ELR (cell line): ENCODE results near the gene CETN1.

Experiments
- DNase-seq: peaks from one replicate; pipeline ENCODE4 v3.0.0-alpha.2; 2015; ENCODE audit warnings: low read depth

The CETN1 gene

DNA sequence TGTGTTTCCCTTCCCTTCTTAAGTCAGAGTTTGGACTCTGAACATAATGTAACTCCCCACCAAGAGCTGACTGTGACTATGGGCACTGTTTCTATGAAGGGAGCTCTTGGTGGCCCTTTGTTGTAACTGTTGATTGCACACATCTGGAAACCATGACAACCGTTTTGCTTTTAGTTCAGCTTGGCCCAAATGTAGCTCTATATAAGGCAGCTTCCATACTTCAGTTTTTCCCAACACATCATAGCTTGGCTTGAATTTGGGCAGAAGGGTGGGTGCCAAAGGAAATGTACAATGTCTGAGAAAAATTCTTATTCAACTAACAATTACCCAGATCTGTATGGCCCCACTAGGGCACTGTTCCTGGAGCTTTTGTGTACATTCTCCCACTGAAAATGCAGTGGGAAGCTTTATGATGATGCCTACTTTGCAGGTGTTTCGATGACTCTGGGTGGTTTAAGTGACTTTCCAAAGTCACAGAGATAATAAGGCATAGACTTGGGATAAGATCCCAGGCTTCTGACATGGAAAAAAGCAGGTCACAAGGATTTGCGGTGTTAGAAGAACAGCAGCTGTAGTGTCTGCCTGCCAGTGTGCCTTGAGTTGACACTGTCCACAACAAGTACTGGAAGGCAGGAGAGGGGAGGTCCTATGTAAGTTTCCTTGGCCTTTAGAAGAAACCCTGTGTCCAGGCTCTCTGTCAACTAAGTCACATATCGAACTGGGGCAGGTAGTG, 2.4 kb upstream of the CETN1 start:
- no peak for DNase-seq

DNA sequence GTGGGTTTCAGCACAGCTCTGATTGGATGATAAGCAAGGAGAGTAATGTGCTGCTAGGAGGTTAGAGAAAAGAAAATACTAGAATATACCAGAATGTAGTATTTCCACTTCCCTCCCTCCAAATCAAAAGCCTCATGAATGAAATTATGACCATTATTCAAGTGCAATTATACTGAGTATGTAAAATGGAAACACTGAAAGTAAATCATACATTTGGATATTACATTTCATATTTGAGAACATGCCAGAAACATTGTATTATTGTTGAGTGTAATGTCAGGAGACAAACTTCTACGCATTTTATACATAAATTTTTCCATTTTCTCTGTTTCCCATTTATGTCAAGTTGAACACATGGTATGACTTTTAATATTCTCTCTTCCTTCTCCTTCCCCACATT, 942 bp upstream of the CETN1 start:
- DNase-seq: no peak

DNA sequence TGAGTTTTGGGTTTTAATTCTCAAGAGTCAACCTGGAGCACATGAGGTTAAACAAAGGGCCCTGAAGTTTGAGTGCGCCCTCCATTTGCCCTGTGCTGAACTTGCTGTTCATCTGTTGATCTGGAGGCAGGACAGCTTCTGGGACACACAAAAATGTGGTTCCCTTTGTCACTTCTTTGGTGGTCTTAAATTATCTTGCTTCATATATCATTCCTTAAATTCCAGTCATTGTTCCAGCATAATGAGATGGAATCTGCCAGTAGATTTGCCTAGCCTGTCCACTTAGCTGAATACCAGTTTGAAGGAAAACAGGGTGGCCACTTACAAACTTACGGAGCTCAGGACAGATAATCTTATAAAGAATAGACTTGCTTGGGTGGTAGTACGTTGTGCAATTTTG, 916 bp downstream of the CETN1 start:
- no peak for DNase-seq

- DNase-seq: no peak
Observed at GRCh38 chr18:582465-582864, 2.3 kb downstream of the CETN1 start.

DNA sequence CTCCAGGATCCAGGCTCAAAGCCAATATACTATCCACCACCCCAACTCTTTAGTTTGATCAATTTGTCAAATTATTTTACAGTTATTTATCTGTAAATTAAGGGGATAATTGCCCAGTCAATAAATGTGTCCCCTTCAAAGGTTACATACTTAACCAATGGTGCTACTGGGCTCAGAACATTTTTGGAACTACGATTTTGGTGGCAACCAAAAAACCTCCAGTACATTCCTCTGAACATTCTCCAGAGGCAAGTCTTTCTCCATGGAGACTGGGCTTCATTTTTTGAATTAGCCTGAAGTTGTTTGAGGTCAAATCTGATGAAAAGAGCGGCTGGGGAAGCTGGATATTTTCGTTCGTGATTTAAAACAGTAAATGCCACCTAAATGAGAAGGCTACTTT, 14.9 kb downstream of the CETN1 start:
- no peak for DNase-seq

DNA sequence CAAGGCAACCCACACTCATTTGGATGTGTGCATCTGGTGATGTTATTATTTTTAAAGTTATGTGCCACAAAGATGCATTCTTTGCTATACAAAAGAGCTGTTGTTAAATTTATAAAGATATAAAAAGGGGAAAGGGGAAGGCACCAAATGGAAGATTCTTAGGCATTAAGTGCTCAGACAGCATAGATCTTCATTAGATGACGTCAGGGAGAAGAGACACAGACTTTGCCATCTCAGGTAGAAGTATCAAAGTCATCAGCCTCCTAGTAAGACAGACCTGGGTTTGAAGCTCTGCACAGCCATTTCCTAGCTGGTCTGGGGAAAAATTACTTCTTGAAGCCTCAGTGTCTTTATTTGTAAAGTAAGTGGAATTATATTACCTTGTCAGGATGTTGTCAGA, 15.4 kb downstream of the CETN1 start:
- DNase-seq: no peak

- peak; percentile 34 for DNase-seq
Observed at GRCh38 chr18:596288-596881, 16.2 kb downstream of the CETN1 start.

GRCh38 chr18:598124-598589, 18.0 kb downstream of the CETN1 start:
- peak; percentile 14 for DNase-seq

- DNase-seq: no peak
Observed at GRCh38 chr18:600107-600506, 19.9 kb downstream of the CETN1 start.

- no peak for DNase-seq
Observed at GRCh38 chr18:604771-605170, 24.6 kb downstream of the CETN1 start.

- DNase-seq: no peak
Observed at GRCh38 chr18:607930-608329, 27.8 kb downstream of the CETN1 start.

- DNase-seq: no peak
Observed at GRCh38 chr18:610214-610928, 30.2 kb downstream of the CETN1 start.

DNA sequence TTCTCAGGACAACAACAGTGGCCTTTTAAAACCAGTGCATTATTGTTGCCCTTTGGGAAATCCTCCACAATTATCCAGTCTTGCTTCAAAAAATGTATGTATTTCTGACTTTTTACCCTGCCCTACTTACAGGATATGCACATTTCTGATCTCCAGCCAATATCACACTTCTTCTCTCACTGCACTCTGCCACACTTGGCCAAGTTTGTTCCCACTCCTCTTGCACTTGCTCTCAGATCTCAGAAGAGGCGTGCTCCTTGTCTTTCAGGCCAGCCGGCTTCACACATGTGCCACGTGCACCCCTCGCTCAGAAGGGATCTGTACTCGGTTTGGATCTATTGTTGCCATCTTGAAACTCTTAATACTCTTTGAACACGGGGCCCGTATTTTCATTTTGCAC, 32.0 kb downstream of the CETN1 start:
- no peak for DNase-seq

DNA sequence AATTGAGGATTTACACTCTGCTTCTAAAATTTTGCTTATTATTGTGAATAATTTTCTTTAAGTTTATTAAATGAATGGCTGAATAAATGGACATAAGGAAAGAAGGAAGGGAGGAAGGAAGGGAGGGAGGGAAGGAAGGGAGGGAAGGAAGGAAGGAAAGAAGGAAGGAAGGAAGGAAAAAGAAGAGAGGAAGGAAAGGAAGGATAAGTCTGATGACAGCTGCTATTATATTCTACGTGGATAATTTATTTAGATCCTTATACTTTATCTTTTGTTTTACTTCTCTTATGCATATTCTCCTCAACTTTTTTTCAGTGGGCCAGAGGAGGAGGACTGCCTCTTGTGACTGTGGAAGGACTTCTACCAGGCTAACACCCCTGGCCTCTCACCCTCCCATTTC, 34.0 kb downstream of the CETN1 start:
- DNase-seq: no peak

- no peak for DNase-seq
Observed at GRCh38 chr18:615092-615521, 34.9 kb downstream of the CETN1 start.

DNA sequence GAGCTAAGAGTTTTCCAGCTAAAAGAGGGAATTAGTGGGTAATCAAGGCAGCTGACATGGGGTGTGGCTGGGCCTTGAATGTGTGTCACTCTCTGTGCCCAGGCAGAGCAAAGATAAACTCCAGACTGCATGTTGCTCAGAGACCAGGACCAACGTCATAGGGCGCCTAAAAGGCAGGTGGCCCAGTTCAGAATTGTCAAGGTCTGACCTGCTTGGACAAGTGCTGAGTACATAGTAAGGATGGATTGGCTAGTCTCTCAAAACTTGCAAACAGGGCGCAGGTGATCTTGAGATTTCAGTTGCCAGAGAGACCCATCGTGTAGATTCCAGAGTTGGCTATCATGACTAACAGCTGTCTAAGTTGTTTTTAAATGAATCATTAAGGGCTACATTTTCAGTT, 35.6 kb downstream of the CETN1 start:
- peak; percentile 41 for DNase-seq

DNA sequence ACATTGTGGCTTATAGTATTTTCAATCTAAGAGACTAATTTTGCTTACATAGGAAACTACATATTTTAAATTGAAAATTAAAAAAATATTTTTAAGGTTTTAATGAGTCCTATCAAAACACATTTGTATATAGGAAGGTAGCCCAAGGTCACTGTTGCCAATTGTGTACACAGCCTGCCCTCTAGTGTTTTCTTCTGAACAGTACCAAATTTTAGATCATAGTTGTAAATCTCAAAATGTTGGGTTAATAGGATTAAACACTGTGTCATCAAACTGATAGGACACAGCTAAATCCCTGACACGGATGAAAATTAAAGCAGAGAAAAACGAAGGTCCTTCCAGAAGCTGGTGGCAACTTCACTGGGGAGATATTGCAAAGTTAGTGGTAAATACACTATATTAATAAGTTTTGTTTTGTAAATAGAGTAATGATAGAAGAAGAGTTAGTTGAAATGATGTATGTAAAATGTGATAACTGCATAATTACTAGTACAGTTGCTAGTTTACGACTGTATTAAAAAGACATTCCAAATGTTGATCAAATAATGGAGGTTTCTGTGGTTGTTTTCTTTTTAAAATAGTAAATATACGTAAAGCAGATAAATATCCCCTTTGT, 36.3 kb downstream of the CETN1 start:
- peak; percentile 77 for DNase-seq

DNA sequence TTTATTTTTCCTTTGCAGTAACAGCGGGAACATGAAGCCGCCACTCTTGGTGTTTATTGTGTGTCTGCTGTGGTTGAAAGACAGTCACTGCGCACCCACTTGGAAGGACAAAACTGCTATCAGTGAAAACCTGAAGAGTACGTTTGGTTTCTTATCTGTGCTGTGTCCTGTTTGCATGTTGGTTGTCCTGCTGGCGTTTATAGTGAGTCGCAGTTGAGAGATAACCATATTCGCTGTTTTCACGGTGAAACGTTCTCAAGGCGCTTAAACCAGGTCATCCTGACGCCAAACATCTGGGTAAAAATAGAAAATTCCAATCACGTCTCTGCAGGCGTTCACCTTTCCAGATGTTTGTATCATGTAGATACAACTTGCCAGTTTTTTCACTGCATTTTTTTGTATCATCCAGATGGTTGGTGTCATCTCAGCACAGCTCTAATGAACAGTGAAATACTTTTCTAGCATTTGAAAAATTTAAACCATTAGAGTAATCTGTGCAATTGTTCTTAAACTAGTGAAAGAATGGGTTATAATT, 37.9 kb downstream of the CETN1 start:
- DNase-seq: no peak

DNA sequence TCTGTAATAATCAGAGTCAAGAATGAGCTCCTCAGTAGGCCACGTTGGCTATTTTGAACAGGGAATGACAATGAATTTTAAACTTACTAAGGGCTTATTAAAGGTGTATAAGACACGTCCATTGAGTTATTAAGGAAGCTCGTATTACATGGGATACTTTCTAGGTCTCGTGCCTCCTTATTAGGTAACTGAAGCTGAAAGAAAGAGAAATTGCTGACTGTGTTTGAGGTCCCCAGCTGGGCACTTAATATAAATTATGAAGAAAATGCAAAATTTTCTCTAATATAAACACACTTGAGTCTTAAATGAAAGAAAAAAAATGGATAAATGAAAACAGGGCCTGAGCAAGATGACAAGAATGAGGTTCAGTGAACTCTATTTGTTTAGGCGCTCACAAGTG, 38.4 kb downstream of the CETN1 start:
- no peak for DNase-seq

DNA sequence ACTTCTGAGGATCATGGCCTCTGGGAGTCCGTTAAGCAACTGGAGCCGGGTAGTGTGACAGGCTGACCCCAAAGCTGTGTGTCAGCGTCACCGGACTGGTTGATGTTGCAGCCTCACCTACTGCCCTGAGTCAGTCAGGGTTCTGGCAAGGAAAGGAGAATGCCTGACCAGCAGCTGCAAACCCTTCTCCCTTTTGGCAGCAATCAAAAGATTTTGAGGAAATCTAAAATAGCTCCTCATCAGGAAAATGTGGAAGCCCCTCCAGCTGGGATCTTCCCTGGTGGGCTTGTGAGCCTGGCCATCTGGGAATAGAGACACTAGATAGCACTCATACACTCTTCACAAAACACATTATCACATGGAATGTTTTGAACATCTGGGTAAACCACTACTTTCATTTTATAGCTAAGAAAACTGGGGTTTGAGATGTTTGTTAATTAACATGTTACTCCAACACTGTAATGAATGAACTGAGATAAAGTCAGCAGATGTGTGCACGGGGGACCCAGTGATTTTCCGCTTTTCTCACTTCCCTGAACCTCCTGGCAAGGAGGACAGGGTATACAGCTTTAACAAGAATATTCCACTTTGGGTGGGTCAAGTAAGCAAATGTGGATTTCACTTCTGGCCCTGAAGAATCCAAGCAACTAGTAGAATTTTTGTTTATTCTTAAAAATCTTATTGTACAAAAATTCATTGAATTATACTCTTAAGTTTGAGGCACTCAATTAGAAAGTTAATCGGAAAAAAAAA, 41.3 kb downstream of the CETN1 start:
- peak; percentile 81 for DNase-seq

DNA sequence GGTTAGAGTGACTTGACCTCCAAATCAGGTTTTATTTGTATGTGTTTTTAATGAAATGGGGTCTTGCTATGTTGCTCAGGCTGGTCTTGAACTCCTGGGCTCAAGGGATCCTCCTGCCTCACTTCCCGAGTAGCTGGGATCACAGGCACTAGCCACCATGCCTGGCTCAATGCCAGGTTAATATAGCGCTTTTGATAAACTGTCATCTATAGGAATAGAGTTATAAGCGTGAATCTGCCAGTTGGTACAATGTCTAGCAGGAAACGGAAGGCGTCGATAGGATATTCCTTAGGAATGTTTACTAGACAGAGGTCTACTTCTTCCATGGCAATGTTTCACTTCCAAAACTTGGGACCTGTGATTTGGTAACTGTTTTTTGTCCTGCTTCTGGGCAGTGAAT, 42.1 kb downstream of the CETN1 start:
- DNase-seq: no peak
